ENCODE data around the gene DSN1. TPM values are rescaled to one million over a fixed set of nuclear protein-coding genes. Genes with fewer than 3 reads are reported as not detected.

The DSN1 gene
- total and polyA plus RNA-seq, 2 of the 8 experiments (the other 6 are each of a cell fraction or from before 2014, with no cell fraction given): 12.0 to 26.2 TPM

DNA sequence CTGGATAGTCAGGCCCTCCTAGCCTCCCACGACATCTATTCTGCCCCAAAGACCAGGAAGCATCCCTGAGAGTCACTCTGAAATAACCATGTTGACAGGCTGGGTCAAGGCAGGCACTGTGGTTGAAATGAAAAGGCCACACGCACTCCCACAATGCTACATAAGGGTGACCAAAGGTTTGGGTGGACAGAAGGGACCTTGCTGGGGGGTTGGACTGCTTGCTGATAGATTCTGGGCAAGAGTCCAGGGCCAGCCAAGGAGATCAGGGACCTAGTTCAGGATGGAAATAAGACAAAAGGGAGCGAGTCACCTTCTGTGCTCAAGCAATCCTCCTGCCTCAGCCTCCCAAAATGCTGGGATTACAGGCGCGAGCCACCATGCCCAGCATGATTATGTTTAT lies 32.5 kb upstream of the DSN1 start:
- Histone ChIP-seq H3K4me2 (ENCODE audit: insufficient read depth in 1 of 2, low read depth in 2 of 2, low read length in 2 of 2) (no peak overlapping the region), H3K79me2 (ENCODE audit: control insufficient read depth in 1 of 2, insufficient read depth in 2 of 2, low read length in 2 of 2) (no peaks in the 10 kb centered on the region), H2BK20ac (ENCODE audit: low read length) (no peak overlapping the region), H3K9me3 (ENCODE audit: insufficient read depth in 2 of 2, low read depth in 1 of 2, low read length in 1 of 2) (no peaks in the 10 kb centered on the region), H2BK5ac (ENCODE audit: low read depth, low read length) (no peak overlapping the region), H2BK15ac (ENCODE audit: low read length) (no peak overlapping the region), H3K14ac (ENCODE audit: insufficient read length) (no peak overlapping the region), H4K20me1 (replicated peaks in 1 of 2; ENCODE audit: control insufficient read depth in 1 of 2, insufficient read depth in 2 of 2, low read length in 2 of 2) (peaks cover 0 to 2% of the 10 kb centered on the region in 2 experiments), H3K23ac (ENCODE audit: insufficient read length) (no peak overlapping the region), H2BK12ac (ENCODE audit: low read depth, low read length) (no peak overlapping the region), H3K27me3 (replicated peaks in 1 of 4; ENCODE audit: control insufficient read depth in 3 of 4, extremely low read depth in 1 of 4, insufficient read depth in 3 of 4, low read length in 3 of 4) (no peaks in the 10 kb centered on the region), H3K36me3 (ENCODE audit: control insufficient read depth in 2 of 4, insufficient read depth in 4 of 4, low read length in 3 of 4) (peaks cover 8 to 44% (median 24%) of the 10 kb centered on the region in 4 experiments), H4K5ac (ENCODE audit: insufficient read length, low read depth, low read length) (no peak overlapping the region), H3K9ac (replicated peaks in 1 of 4; ENCODE audit: extremely low read depth in 1 of 4, low read depth in 3 of 4, low read length in 3 of 4) (no peak overlapping the region), H3K4me3 (ENCODE audit: extremely low read depth in 1 of 4, insufficient read depth in 2 of 4, low read depth in 3 of 4, low read length in 4 of 4) (no peak overlapping the region), H3K23me2 (ENCODE audit: low read depth, low read length) (no peaks in the 10 kb centered on the region), H3K4me1 (replicated peaks in 1 of 4; ENCODE audit: control insufficient read depth in 3 of 4, insufficient read depth in 4 of 4, low read length in 3 of 4) (no peaks in the 10 kb centered on the region), H4K8ac (ENCODE audit: extremely low read depth, insufficient read depth, low read length) (no peak overlapping the region), H2BK120ac (replicated peaks; ENCODE audit: low read depth, low read length) (no peak overlapping the region), H2AK5ac (ENCODE audit: low read depth, low read length) (no peak overlapping the region), H3K79me1 (ENCODE audit: low read depth, low read length) (no peaks in the 10 kb centered on the region), H2AFZ (ENCODE audit: low read length) (no peak overlapping the region), H3K56ac (replicated peaks; ENCODE audit: insufficient read length, low read depth, low read length) (no peak overlapping the region), H3K18ac (ENCODE audit: extremely low read depth, low read length) (no peak overlapping the region), H3K27ac (ENCODE audit: low read depth, low read length) (no peak overlapping the region), H3K4ac (replicated peaks; ENCODE audit: insufficient read length, low read depth, low read length) (no peak overlapping the region), H4K91ac (replicated peaks; ENCODE audit: insufficient read length, low read length) (no peak overlapping the region)
- FAIRE-seq: no peak
- ChIA-PET CTCF (ENCODE audit: partially characterized antibody) (interaction anchor here (0.7 to 4.5 kb wide), 6 partner anchors 16 to 114 kb away, joined by 3 to 44 read pairs (median 3); a partner anchor contains a TSS), POLR2A (ENCODE audit: partially characterized antibody) (no interaction called here)
- WGBS, 2 experiments (ENCODE audit: extremely low coverage in 1 of 2, insufficient coverage in 1 of 2, insufficient read length in 1 of 2, insufficient replicate concordance in 2 of 2, low coverage in 1 of 2, low lambda C conversion rate in 2 of 2, missing lambda C conversion rate in 1 of 2): 93% methylated on average over 5 of the region's 5 CpGs; no CpG with 5 or more reads in 1 of the 2 experiments
- TF ChIP-seq POLR2AphosphoS5 (IDR thresholded peaks at IDR 0.05; ENCODE audit: low read depth, low read length): no peak
- TF ChIP-seq CBX8 (IDR thresholded peaks at IDR 0.05; ENCODE audit: borderline replicate concordance, low read depth, low read length): no peak
- no peak for DNase-seq (ENCODE audit: low read depth in 1 of 2, low spot score in 2 of 2)

Measured in H1 (cell line).